DMS153 treated with DMSO at 0.1 percent for 48 hours (cell line): ENCODE results near the gene TEX38.
"Not testable (repeated sequence)": the region's sequence is repeated elsewhere in the genome, so short reads cannot be mapped to it uniquely, and the experiment has no call there.

ENCODE experiments used
- DNase-seq: peaks from one replicate; lab custom pipeline; 2025; ENCODE audit not compliant: unreplicated experiment; lab: John Stamatoyannopoulos, UW

TEX38 gene

GRCh38 chr1:46654698-46655097 lies 17.0 kb upstream of the TEX38 start:
- DNase-seq: not testable (repeated sequence)

GRCh38 chr1:46655848-46656247 lies 15.8 kb upstream of the TEX38 start:
- no peak for DNase-seq

GRCh38 chr1:46656643-46657042 lies 15.0 kb upstream of the TEX38 start:
- no peak for DNase-seq

- no peak for DNase-seq
Measured at GRCh38 chr1:46657775-46658174, 13.9 kb upstream of the TEX38 start.

GRCh38 chr1:46659307-46659870 lies 12.3 kb upstream of the TEX38 start:
- no peak for DNase-seq

GRCh38 chr1:46660116-46660515 lies 11.5 kb upstream of the TEX38 start:
- not testable (repeated sequence) for DNase-seq

- not testable (repeated sequence) for DNase-seq
Measured at GRCh38 chr1:46662919-46663318, 8.7 kb upstream of the TEX38 start.

- no peak for DNase-seq
Measured at GRCh38 chr1:46665983-46666382, 5.7 kb upstream of the TEX38 start.

GRCh38 chr1:46667782-46668760 lies 3.6 kb upstream of the TEX38 start, which contains the start of gene ATPAF1:
TSS of gene ATPAF1 (minus strand) at chr1:46668364. CDS start at chr1:46668322, 42 bp downstream.
- DNase-seq: peak; percentile 74

- no peak for DNase-seq
Measured at GRCh38 chr1:46670134-46670533, 1.5 kb upstream of the TEX38 start.

GRCh38 chr1:46672696-46673095 lies 1.0 kb downstream of the TEX38 start:
- no peak for DNase-seq

GRCh38 chr1:46673749-46674182 lies 2.1 kb downstream of the TEX38 start:
- no peak for DNase-seq

- DNase-seq: no peak
Measured at GRCh38 chr1:46675549-46676314, 4.1 kb downstream of the TEX38 start.

GRCh38 chr1:46676531-46676930 lies 4.9 kb downstream of the TEX38 start:
- DNase-seq: no peak

- no peak for DNase-seq
Measured at GRCh38 chr1:46677339-46677738, 5.7 kb downstream of the TEX38 start.

- DNase-seq: no peak
Measured at GRCh38 chr1:46679789-46680573, 8.3 kb downstream of the TEX38 start.

- peak; percentile 13 for DNase-seq
Measured at GRCh38 chr1:46681333-46682034, 9.8 kb downstream of the TEX38 start.

GRCh38 chr1:46682064-46682463 lies 10.4 kb downstream of the TEX38 start:
- no peak for DNase-seq

GRCh38 chr1:46684670-46685069 lies 13.0 kb downstream of the TEX38 start:
- no peak for DNase-seq

GRCh38 chr1:46686255-46686654 lies 14.6 kb downstream of the TEX38 start:
- DNase-seq: no peak
